ENCODE results near the gene ZFYVE28. TPM values are rescaled to one million over a fixed set of nuclear protein-coding genes. Genes with fewer than 3 reads are reported as not detected.
"Not testable (repeated sequence)": the region's sequence is repeated elsewhere in the genome, so short reads cannot be mapped to it uniquely, and the experiment has no call there.

The ZFYVE28 gene
- total RNA-seq, 1 experiment from 2014 or later = 0.82 TPM

DNA sequence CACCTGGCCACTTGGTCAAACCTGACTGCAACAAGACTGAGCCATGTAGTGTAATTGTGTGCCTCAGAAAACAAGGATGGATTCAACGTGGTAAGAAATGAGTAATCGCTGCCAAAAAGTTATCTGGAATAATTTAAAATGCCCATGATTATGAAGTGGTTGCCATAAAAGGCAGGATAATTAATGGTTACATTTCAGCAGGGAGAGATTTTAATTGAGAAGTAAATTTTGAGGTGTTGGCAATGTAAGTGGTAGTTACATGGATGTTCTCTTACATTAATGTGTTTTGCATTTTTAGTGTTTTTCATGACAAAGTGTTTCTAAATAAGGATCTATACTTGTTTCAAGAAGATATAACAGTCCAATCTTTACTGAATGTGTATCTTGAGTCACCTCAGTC, 192.2 kb downstream of the ZFYVE28 start:
- H3K27me3 ChIP-seq (replicated peaks; ENCODE audit: control insufficient read depth, insufficient read depth, low read length) = no peaks in the 10 kb centered on the region
- BruUV-seq (replicated peaks) = no TSS peak
- Mint-ChIP-seq H3K36me3 (ENCODE audit: insufficient read depth, unreplicated experiment) (peaks cover 13% of the 10 kb centered on the region), H3K4me1 (ENCODE audit: low read depth, unreplicated experiment) (no peaks in the 10 kb centered on the region), H3K4me3 (ENCODE audit: unreplicated experiment) (no peak overlapping the region), H3K9me3 (ENCODE audit: unreplicated experiment) (no peaks in the 10 kb centered on the region), H3K27ac (ENCODE audit: unreplicated experiment) (no peak overlapping the region), H3K27me3 (ENCODE audit: insufficient read depth, unreplicated experiment) (no peaks in the 10 kb centered on the region)
- TF ChIP-seq, protein P1, sequence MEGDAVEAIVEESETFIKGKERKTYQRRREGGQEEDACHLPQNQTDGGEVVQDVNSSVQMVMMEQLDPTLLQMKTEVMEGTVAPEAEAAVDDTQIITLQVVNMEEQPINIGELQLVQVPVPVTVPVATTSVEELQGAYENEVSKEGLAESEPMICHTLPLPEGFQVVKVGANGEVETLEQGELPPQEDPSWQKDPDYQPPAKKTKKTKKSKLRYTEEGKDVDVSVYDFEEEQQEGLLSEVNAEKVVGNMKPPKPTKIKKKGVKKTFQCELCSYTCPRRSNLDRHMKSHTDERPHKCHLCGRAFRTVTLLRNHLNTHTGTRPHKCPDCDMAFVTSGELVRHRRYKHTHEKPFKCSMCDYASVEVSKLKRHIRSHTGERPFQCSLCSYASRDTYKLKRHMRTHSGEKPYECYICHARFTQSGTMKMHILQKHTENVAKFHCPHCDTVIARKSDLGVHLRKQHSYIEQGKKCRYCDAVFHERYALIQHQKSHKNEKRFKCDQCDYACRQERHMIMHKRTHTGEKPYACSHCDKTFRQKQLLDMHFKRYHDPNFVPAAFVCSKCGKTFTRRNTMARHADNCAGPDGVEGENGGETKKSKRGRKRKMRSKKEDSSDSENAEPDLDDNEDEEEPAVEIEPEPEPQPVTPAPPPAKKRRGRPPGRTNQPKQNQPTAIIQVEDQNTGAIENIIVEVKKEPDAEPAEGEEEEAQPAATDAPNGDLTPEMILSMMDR (IDR thresholded peaks at IDR 0.05; ENCODE audit: insufficient read depth in 1 of 2, low read depth in 1 of 2, low read length in 1 of 2, severe bottlenecking in 1 of 2, unreplicated experiment in 1 of 2) = no peak
- intact Hi-C loops (cut with micrococcal nuclease; ENCODE audit: unreplicated experiment) = no loop called here
- no peaks in the 10 kb centered on the region for H3K4me1 ChIP-seq
- H3K4me3 ChIP-seq (ENCODE audit: low read depth, low read length) = no peak overlapping the region
- no peaks in the 10 kb centered on the region for H3K9me3 ChIP-seq
- no peak for DNase-seq
- no peaks in the 10 kb centered on the region for H3K36me3 ChIP-seq (ENCODE audit: control insufficient read depth, insufficient read depth, low read length)
- ChIA-PET POLR2A (no interaction called here), CTCF (no interaction called here)

- intact Hi-C loops (cut with micrococcal nuclease; ENCODE audit: unreplicated experiment) = loop anchor here (5.0 kb wide), 1 partner anchor 194 kb away; the partner anchor contains the start of genes CFAP99 and ZFYVE28
- Mint-ChIP-seq H3K27me3 (ENCODE audit: insufficient read depth, unreplicated experiment) (no peaks in the 10 kb centered on the region), H3K27ac (ENCODE audit: unreplicated experiment) (no peak overlapping the region), H3K9me3 (ENCODE audit: unreplicated experiment) (no peaks in the 10 kb centered on the region), H3K4me1 (ENCODE audit: low read depth, unreplicated experiment) (peaks cover 9% of the 10 kb centered on the region), H3K4me3 (ENCODE audit: unreplicated experiment) (no peak overlapping the region), H3K36me3 (ENCODE audit: insufficient read depth, unreplicated experiment) (peaks cover 4% of the 10 kb centered on the region)
- H3K4me3 ChIP-seq (ENCODE audit: low read depth, low read length) = no peak overlapping the region
- BruUV-seq (replicated peaks) = no TSS peak
- H3K9me3 ChIP-seq = no peaks in the 10 kb centered on the region
- no peaks in the 10 kb centered on the region for H3K27me3 ChIP-seq (replicated peaks; ENCODE audit: control insufficient read depth, insufficient read depth, low read length)
- no peaks in the 10 kb centered on the region for H3K36me3 ChIP-seq (ENCODE audit: control insufficient read depth, insufficient read depth, low read length)
- TF ChIP-seq, protein P1 (IDR thresholded peaks at IDR 0.05; ENCODE audit: insufficient read depth in 1 of 2, low read depth in 1 of 2, low read length in 1 of 2, severe bottlenecking in 1 of 2, unreplicated experiment in 1 of 2) = no peak
- CTCF ChIA-PET = no interaction called here
- no peaks in the 10 kb centered on the region for H3K4me1 ChIP-seq
- POLR2A ChIA-PET = no interaction called here
- no peak for DNase-seq
Observed at GRCh38 chr4:2222838-2223237, 195.6 kb downstream of the ZFYVE28 start.

DNA sequence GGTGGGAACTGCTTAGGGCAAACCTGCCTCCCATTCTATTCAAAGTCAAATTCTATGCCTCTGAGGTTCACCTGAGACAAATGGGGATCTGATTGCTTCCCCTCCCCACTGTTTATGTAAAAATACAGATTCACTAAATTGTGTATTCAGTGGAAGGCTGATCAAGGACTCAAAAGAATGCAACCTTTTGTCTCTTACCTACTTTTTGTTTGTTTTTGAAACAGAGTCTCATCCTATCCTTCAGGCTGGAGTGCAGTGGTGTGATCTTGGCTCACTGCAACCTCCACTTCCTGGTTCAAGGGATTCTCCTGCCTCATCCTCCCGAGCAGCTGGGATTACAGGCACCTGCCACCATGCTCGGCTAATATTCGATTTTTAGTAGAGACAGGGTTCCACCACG, 197.1 kb downstream of the ZFYVE28 start:
- POLR2A ChIA-PET; H3K27me3 ChIP-seq (replicated peaks; ENCODE audit: control insufficient read depth, insufficient read depth, low read length); H3K27ac Mint-ChIP-seq (ENCODE audit: unreplicated experiment); H3K36me3 ChIP-seq (ENCODE audit: control insufficient read depth, insufficient read depth, low read length); H3K4me3 Mint-ChIP-seq (ENCODE audit: unreplicated experiment); H3K4me1 ChIP-seq; H3K27me3 Mint-ChIP-seq (ENCODE audit: insufficient read depth, unreplicated experiment); BruUV-seq (replicated peaks); DNase-seq; H3K4me3 ChIP-seq (ENCODE audit: low read depth, low read length); H3K9me3 Mint-ChIP-seq (ENCODE audit: unreplicated experiment); H3K9me3 ChIP-seq; H3K4me1 Mint-ChIP-seq (ENCODE audit: low read depth, unreplicated experiment); H3K36me3 Mint-ChIP-seq (ENCODE audit: insufficient read depth, unreplicated experiment): not testable (repeated sequence)
- intact Hi-C loops (cut with micrococcal nuclease; ENCODE audit: unreplicated experiment) = loop anchor here (2.0 to 5.0 kb wide), 2 partner anchors 196 to 247 kb away; partner anchors contain the start of genes CFAP99, RNF4 and ZFYVE28
- CTCF ChIA-PET = interaction anchor here (1.8 kb wide), 1 partner anchor 220 kb away, joined by 5 read pairs; no protein-coding TSS in a partner anchor

Measured in Caco-2 (cell line).